Activated T-cell treated with anti-CD3 and anti-CD28 coated beads, Interleukin-2, amount 50 U/mL, for 24 hours (primary cell): Measurements from ENCODE around the gene OR2D2.
"Not testable (repeated sequence)": the region's sequence is repeated elsewhere in the genome, so short reads cannot be mapped to it uniquely, and the experiment has no call there.

Experiments used
- DNase-seq: peaks from one replicate; pipeline ENCODE4 v3.0.0-alpha.2; 2020
- H3K27ac Mint-ChIP-seq: 2 replicates; pipeline ENCODE4 v1.8.0; 2020; ENCODE audit warnings: mild to moderate bottlenecking, mixed read lengths
- H3K27me3 Mint-ChIP-seq: 2 replicates; pipeline ENCODE4 v1.8.0; 2020; ENCODE audit warnings: mixed read lengths
- H3K36me3 Mint-ChIP-seq: 2 replicates; pipeline ENCODE4 v1.8.0; 2020; ENCODE audit warnings: low read depth, mixed read lengths
- H3K4me1 Mint-ChIP-seq: 2 replicates; pipeline ENCODE4 v1.8.0; 2020; ENCODE audit warnings: low read depth, mixed read lengths
- H3K4me3 Mint-ChIP-seq: 2 replicates; pipeline ENCODE4 v1.8.0; 2020; ENCODE audit warnings: mild to moderate bottlenecking, moderate library complexity, mixed read lengths
- H3K9me3 Mint-ChIP-seq: 2 replicates; pipeline ENCODE4 v1.8.0; 2020; ENCODE audit warnings: mixed read lengths

Gene OR2D2

GRCh38 chr11:6855971-6856541 is 36.2 kb downstream of the OR2D2 start:
- H3K27ac Mint-ChIP-seq: no peak overlapping the region
- peaks cover 13% of the 10 kb centered on the region for H3K9me3 Mint-ChIP-seq
- H3K4me3 Mint-ChIP-seq: no peak overlapping the region
- H3K36me3 Mint-ChIP-seq: no peaks in the 10 kb centered on the region
- H3K27me3 Mint-ChIP-seq: peaks cover 22% of the 10 kb centered on the region
- peaks cover 8% of the 10 kb centered on the region for H3K4me1 Mint-ChIP-seq
- DNase-seq: no peak

- H3K27ac Mint-ChIP-seq, H3K36me3 Mint-ChIP-seq, DNase-seq, H3K4me1 Mint-ChIP-seq, H3K4me3 Mint-ChIP-seq: not testable (repeated sequence)
- peaks cover 18% of the 10 kb centered on the region for H3K27me3 Mint-ChIP-seq
- peaks cover 13% of the 10 kb centered on the region for H3K9me3 Mint-ChIP-seq
These were observed 37.5 kb downstream of the OR2D2 start for GRCh38 chr11:6854801-6855200.

GRCh38 chr11:6850526-6850925 is 41.8 kb downstream of the OR2D2 start:
- no peak overlapping the region for H3K27ac Mint-ChIP-seq
- peaks cover 13% of the 10 kb centered on the region for H3K9me3 Mint-ChIP-seq
- H3K27me3 Mint-ChIP-seq: peaks cover 11% of the 10 kb centered on the region
- H3K4me3 Mint-ChIP-seq: no peak overlapping the region
- H3K36me3 Mint-ChIP-seq: no peaks in the 10 kb centered on the region
- no peaks in the 10 kb centered on the region for H3K4me1 Mint-ChIP-seq
- DNase-seq: no peak

GRCh38 chr11:6845383-6845782 is 46.9 kb downstream of the OR2D2 start, which contains the start of gene OR10A5:
TSS of gene OR10A5 (plus strand) at chr11:6845683. CDS start at chr11:6845683, 0 bp downstream.
- no peaks in the 10 kb centered on the region for H3K9me3 Mint-ChIP-seq
- DNase-seq: no peak

GRCh38 chr11:6844356-6844755 is 47.9 kb downstream of the OR2D2 start:
- no peak overlapping the region for H3K4me3 Mint-ChIP-seq
- H3K9me3 Mint-ChIP-seq: no peaks in the 10 kb centered on the region
- no peaks in the 10 kb centered on the region for H3K4me1 Mint-ChIP-seq
- H3K27me3 Mint-ChIP-seq: peaks cover 15% of the 10 kb centered on the region
- H3K27ac Mint-ChIP-seq: no peak overlapping the region
- no peak for DNase-seq
- no peaks in the 10 kb centered on the region for H3K36me3 Mint-ChIP-seq

More at GRCh38 chr11:6845383-6845782, 46.9 kb downstream of the OR2D2 start, which contains the start of gene OR10A5:
- peaks cover 16% of the 10 kb centered on the region for H3K27me3 Mint-ChIP-seq
- H3K36me3 Mint-ChIP-seq: no peaks in the 10 kb centered on the region
- H3K27ac Mint-ChIP-seq: no peak within 1 kb of the TSS
- no peak within 1 kb of the TSS for H3K4me3 Mint-ChIP-seq
- no peaks in the 10 kb centered on the region for H3K4me1 Mint-ChIP-seq

- no peak overlapping the region for H3K4me3 Mint-ChIP-seq
- H3K36me3 Mint-ChIP-seq: no peaks in the 10 kb centered on the region
- H3K9me3 Mint-ChIP-seq: no peaks in the 10 kb centered on the region
- H3K27me3 Mint-ChIP-seq: peaks cover 13% of the 10 kb centered on the region
- no peak overlapping the region for H3K27ac Mint-ChIP-seq
- DNase-seq: no peak
- H3K4me1 Mint-ChIP-seq: no peaks in the 10 kb centered on the region
These were observed 48.6 kb downstream of the OR2D2 start for GRCh38 chr11:6843670-6844069.

GRCh38 chr11:6841694-6842093 is 50.6 kb downstream of the OR2D2 start:
- Mint-ChIP-seq H3K4me1 (no peaks in the 10 kb centered on the region), H3K27me3 (peaks cover 9% of the 10 kb centered on the region), H3K4me3 (no peak overlapping the region), H3K27ac (no peak overlapping the region), H3K9me3 (no peaks in the 10 kb centered on the region), H3K36me3 (no peaks in the 10 kb centered on the region)
- no peak for DNase-seq
